ENCODE results near the gene ZNF500. TPM values are rescaled to one million over a fixed set of nuclear protein-coding genes. Genes with fewer than 3 reads are reported as not detected.

Gene ZNF500
- total RNA-seq = 4.7 and 7.1 TPM in 2 replicates

DNA sequence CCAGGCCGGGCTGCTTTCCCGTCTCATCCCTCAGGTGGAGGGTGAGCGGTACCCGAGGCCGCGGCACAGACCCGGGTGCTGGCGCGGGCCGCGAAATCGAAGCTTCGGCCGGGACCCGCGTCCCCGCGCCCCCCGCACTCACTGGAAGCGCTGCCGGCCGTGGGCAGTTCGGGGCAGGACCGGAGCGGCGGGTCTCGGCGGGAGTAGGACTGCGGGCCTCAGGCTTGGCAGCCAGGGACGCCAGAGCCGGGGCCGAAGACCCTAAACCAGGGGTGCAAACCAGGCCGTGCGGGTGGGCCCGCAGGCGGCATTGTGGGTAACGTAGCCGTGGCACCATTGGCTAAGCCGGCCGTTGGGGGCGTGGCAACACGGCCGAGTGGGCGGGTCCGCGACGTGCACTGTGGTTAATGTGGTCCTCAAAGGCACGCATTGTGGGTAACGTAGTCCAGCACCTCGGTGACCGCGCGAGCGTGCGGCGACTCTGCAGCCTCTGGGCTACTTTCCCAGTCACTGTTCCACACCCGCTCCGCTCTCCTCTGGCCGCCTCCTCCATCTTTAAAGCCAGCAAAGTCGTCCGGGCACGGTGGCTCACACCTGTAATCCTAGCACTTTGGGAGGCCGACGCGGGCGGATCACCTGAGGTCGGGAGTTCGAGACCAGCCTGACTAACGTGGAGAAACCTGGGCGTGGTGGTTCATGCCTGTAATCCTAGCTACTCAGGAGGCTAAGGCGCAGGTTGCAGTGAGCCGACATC, at the start of gene ZNF500:
Gene ZNF500 (minus strand): TSS at position 288 of the 754 bp plus-strand sequence. CDS start 1,184 bp downstream, outside the sequence.

GRCh38 chr16:4801962-4802658, 35.1 kb upstream of the ZNF500 start, which contains the start of gene ROGDI:
Gene ROGDI, minus strand, starts transcription at chr16:4802633. Its CDS starts 62 bp downstream, at chr16:4802571.

DNA sequence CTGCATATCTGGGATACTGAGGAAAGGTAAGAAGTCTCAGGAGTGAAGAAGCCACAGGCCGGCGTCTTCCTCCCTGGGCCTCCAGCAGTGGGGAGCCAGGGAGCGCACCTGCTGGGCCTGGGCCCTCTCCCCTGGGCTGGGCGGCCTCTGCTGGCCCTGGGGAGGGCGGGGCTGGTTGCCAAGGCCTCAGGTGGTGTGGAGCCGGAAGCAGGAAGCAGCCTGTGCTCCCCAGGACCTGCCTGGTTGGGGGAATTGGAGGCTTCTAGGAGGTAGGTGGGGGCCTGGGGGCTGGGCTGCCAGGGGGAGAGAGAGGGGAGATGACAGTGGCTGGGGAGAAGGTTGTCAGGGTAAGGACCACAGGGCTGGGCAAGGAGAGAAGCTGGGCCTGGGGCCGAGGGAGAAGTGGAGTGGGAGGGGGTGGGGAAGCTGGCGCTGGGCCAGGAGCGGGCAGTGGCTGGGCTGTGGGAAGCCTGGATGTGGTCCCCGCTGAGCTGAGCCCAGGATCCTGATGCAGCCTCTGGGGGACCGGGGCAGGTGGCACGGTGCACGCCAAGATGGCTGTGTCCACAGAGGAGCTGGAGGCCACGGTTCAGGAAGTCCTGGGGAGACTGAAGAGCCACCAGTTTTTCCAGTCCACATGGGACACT, 28.3 kb upstream of the ZNF500 start, which contains the start of gene SMIM22:
Gene SMIM22 (plus strand): TSS at position 189 of the 647 bp plus-strand sequence. CDS start 366 bp downstream, at position 555.

GRCh38 chr16:4787627-4788482, 20.9 kb upstream of the ZNF500 start, which contains the start of gene SEPTIN12:
Gene SEPTIN12, minus strand, starts transcription at chr16:4788345. Its CDS starts 700 bp downstream, at chr16:4787645.

DNA sequence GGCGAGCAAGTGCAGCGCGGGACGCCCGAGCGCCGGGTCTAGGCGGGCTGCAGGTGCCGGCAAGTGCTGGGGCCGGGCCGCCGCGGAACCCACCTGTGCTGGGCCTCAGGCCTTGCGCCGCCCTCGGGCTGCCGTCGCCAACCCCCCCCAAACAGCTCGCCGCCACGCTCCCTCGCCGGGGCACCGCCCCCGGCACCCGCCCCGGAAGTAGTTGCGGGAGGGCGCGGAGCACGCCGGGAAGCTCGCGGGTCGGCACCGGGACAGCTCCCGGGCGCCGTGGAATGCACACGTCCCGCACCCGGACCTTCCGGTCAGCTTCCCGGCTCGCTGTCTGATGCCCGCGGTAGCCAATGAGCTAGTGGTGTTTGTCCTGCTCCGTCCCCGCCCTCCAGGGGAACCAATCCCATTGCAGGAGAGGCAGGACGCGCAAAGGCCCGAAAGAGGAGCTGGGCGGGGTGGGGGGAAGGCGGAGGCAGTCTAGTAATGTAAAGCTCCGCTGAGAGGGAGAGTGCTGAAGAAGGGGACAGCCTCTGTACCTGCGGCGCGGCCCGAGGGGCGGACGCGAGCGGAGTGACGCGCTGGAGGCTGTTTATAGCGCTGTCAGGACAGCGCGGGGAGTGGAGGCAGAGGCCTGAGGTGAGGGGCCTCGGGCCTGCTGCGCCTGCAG, 32.8 kb downstream of the ZNF500 start, which contains the start of the genes ANKS3 and DNAAF8:
Gene ANKS3 (minus strand): TSS at position 209 of the 667 bp plus-strand sequence. CDS start 4,122 bp downstream, outside the sequence.
Gene DNAAF8 (plus strand): TSS at position 475 of the 667 bp plus-strand sequence. CDS start 1,978 bp downstream, outside the sequence.

Other genes starting within 250 kb of the ZNF500 start
- 11.2 and 11.8 TPM in 2 replicates for gene CDIP1, start 228.4 kb downstream of the ZNF500 start, total RNA-seq
- gene C16orf96, start 210.8 kb downstream of the ZNF500 start, total RNA-seq = not detected in 2 replicates
- gene UBALD1, start 152.3 kb downstream of the ZNF500 start, total RNA-seq = 3.9 and 4.9 TPM in 2 replicates
- gene MGRN1, start 142.3 kb downstream of the ZNF500 start, total RNA-seq = 17.9 and 24.5 TPM in 2 replicates
- gene NUDT16L1, start 73.6 kb downstream of the ZNF500 start, total RNA-seq = 26.0 and 31.7 TPM in 2 replicates
- 14.8 and 23.0 TPM in 2 replicates for gene ANKS3, start 32.9 kb downstream of the ZNF500 start, total RNA-seq
- gene DNAAF8, start 32.6 kb downstream of the ZNF500 start, total RNA-seq = 0.45 and 0.56 TPM in 2 replicates
- not detected in 2 replicates for gene SEPTIN12, start 21.2 kb upstream of the ZNF500 start, total RNA-seq
- gene SMIM22, start 28.2 kb upstream of the ZNF500 start, total RNA-seq = not detected in 2 replicates
- 10.4 and 10.9 TPM in 2 replicates for gene ROGDI, start 35.5 kb upstream of the ZNF500 start, total RNA-seq
- gene GLYR1, start 80.1 kb upstream of the ZNF500 start, total RNA-seq = 49.2 and 56.7 TPM in 2 replicates
- 23.7 and 26.5 TPM in 2 replicates for gene UBN1, start 80.3 kb upstream of the ZNF500 start, total RNA-seq
- gene PPL, start 170.0 kb upstream of the ZNF500 start, total RNA-seq = 0.18 and 1.0 TPM in 2 replicates
- not detected in 2 replicates for gene SEC14L5, start 191.2 kb upstream of the ZNF500 start, total RNA-seq